HFF-Myc (cell line): Measurements from ENCODE around the gene RXRA.

Experiments used
- DNase-seq: peaks from one replicate; pipeline ENCODE4 v3.0.0-alpha.2; 2011; ENCODE audit warnings: low read depth; ENCODE audit errors: extremely low read depth
- H3K4me3 ChIP-seq: replicated peaks from 2 replicates; pipeline ENCODE4 v1.5.1; 2011; ENCODE audit warnings: low read depth, mild to moderate bottlenecking, control low read depth, low read length
- TF ChIP-seq, protein P1 (sequence below): IDR thresholded peaks from 2 replicates; pipeline ENCODE4 v1.5.1; 2012; ENCODE audit warnings: mild to moderate bottlenecking, low read depth, low read length, control low read depth; ENCODE audit errors: missing control alignments

Gene RXRA

DNA sequence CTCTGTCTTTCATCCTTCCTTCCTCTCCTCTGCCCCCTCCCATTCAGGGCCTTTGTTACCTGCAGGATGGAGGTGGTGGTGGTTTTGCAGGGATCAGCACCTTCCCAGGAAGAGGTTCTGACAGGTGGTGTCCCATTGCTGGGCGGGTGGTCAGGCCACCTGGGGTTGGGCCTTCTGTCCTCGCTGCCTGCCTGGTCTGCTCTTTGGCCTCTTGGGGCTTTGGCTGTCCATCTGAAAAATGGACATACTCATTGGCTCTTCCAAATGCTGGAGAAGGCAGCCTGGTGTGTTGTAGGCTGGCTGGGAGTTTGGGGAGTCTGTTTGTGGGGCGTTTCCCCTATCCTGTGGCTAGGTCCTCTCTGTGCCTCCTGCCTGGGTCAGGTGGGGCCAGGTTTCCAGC, 4.3 kb downstream of the RXRA start:
- TF ChIP-seq, protein P1, sequence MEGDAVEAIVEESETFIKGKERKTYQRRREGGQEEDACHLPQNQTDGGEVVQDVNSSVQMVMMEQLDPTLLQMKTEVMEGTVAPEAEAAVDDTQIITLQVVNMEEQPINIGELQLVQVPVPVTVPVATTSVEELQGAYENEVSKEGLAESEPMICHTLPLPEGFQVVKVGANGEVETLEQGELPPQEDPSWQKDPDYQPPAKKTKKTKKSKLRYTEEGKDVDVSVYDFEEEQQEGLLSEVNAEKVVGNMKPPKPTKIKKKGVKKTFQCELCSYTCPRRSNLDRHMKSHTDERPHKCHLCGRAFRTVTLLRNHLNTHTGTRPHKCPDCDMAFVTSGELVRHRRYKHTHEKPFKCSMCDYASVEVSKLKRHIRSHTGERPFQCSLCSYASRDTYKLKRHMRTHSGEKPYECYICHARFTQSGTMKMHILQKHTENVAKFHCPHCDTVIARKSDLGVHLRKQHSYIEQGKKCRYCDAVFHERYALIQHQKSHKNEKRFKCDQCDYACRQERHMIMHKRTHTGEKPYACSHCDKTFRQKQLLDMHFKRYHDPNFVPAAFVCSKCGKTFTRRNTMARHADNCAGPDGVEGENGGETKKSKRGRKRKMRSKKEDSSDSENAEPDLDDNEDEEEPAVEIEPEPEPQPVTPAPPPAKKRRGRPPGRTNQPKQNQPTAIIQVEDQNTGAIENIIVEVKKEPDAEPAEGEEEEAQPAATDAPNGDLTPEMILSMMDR = no peak
- no peak for DNase-seq
- no peak overlapping the region for H3K4me3 ChIP-seq

DNA sequence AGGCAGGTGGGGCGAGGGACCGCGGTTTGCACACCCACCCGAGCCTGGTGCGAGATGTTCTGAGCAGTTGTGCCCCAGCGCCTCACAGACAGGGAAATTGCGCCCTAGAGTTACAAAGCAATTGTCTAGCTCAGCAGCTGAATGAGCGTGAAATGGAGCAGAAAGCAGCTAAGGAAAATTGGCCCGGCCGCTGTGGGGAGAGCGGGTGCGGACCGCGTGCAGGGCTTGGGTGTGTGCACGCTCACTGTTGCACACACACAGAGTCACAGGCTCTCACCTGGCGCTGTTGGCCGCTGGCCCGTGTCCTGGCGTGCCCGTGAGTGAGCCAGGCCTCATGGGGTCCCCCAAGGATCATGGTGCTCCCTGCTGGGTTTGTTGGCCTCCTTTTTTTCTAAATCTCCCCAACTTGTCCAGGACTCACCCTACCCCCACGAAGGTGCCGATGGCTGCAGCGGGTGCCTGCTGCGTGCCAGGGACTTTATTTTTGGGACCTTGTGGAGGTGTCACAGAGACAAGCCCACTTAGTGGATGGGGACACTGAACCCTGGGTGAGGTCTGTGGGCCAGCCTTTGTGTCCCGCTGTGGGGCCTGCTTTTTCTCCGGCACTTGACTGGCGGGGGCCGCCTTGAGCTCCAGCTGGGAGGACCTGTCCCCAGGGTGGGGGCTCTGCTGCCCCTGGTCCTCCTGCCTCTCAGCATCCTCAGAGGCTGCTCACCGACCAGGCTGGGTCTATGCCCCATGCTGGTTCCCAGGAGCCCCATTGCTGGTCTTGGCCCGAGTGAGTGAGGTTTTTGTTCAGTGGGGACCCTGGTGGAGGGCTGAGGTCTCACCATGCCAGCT, 5.2 kb downstream of the RXRA start:
- no peak overlapping the region for H3K4me3 ChIP-seq
- no peak for DNase-seq

DNA sequence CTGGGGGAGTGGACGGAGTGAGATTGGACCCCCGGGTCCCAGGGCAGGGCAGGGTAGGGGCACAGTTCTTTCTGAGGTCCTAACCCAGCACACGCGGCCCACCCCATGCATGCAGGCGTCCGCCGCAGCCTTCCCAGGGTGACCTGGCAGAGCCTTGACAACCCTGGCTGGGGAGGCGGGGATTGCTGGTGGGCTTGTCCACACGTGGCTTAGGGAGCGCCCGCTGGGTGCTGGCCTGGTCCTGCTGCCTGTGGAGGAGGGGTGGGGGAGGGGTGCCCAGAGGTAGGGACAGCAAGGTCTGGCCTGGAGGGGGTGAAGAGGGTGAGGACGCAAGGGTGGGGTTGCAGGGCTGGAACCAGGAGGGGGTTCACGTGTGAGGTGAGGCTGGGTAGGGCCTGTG, 6.0 kb downstream of the RXRA start:
- no peak for DNase-seq
- TF ChIP-seq, protein P1 = no peak

More for the DNA sequence above, 5.2 kb downstream of the RXRA start:
- TF ChIP-seq, protein P1 = no peak

DNA sequence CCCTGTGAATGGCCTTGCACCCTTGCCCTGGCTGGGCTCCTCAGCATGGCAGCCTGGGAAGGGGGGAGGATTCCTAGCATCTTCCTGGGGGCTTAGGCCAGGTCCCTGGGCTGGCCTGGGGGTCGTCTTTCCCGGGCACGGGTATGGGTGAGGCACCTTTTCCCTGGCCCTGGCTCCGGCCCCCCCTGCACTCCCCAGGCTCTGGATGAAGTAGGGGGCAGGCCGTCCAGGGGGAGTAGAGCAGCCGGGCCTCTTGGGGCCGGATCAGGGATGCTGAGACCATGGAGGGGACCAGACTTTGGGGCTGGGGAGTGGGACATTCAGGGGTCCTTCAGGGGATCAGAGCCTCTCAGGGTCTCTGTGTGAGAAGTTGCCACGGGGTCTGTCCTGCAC, 6.6 kb downstream of the RXRA start:
- DNase-seq = no peak
- no peak overlapping the region for H3K4me3 ChIP-seq
- TF ChIP-seq, protein P1 = no peak

More for the DNA sequence above, 6.0 kb downstream of the RXRA start:
- no peak overlapping the region for H3K4me3 ChIP-seq

- TF ChIP-seq, protein P1 = no peak
- DNase-seq = no peak
- H3K4me3 ChIP-seq = no peak overlapping the region
Measured at GRCh38 chr9:134333234-134333873, 7.1 kb downstream of the RXRA start.

- no peak for DNase-seq
Measured at GRCh38 chr9:134333874-134334581, 7.8 kb downstream of the RXRA start.

More at GRCh38 chr9:134333874-134334581, 7.8 kb downstream of the RXRA start:
- TF ChIP-seq, protein P1 = no peak
- H3K4me3 ChIP-seq = no peak overlapping the region
